ENCODE results near the gene ADAT1.
"Not testable (repeated sequence)": the region's sequence is repeated elsewhere in the genome, so short reads cannot be mapped to it uniquely, and the experiment has no call there.

ADAT1 gene

GRCh38 chr16:75620326-75621169 lies 2.5 kb downstream of the ADAT1 start:
- no peak for DNase-seq

- DNase-seq: no peak
Observed at GRCh38 chr16:75618780-75619179, 4.3 kb downstream of the ADAT1 start.

- DNase-seq: no peak
Observed at GRCh38 chr16:75617121-75617520, 6.0 kb downstream of the ADAT1 start.

GRCh38 chr16:75616521-75617010 lies 6.5 kb downstream of the ADAT1 start:
- DNase-seq: no peak

- DNase-seq: no peak
Observed at GRCh38 chr16:75615619-75616018, 7.5 kb downstream of the ADAT1 start.

GRCh38 chr16:75614066-75614897 lies 8.8 kb downstream of the ADAT1 start:
- no peak for DNase-seq

GRCh38 chr16:75606507-75606906 lies 16.6 kb downstream of the ADAT1 start:
- no peak for DNase-seq

- DNase-seq: no peak
Observed at GRCh38 chr16:75603241-75603640, 19.8 kb downstream of the ADAT1 start.

- no peak for DNase-seq
Observed at GRCh38 chr16:75599452-75600277, 23.4 kb downstream of the ADAT1 start.

- DNase-seq: no peak
Observed at GRCh38 chr16:75593825-75594820, 29.0 kb downstream of the ADAT1 start.

GRCh38 chr16:75593308-75593707 lies 29.8 kb downstream of the ADAT1 start:
- no peak for DNase-seq

- DNase-seq: not testable (repeated sequence)
Observed at GRCh38 chr16:75591927-75592326, 31.2 kb downstream of the ADAT1 start.

- DNase-seq: no peak
Observed at GRCh38 chr16:75590920-75591843, 31.9 kb downstream of the ADAT1 start.

GRCh38 chr16:75589306-75589705 lies 33.8 kb downstream of the ADAT1 start:
- no peak for DNase-seq

GRCh38 chr16:75588716-75589115 lies 34.4 kb downstream of the ADAT1 start:
- no peak for DNase-seq

GRCh38 chr16:75584108-75584507 lies 39.0 kb downstream of the ADAT1 start:
- no peak for DNase-seq

GRCh38 chr16:75579281-75579834 lies 43.7 kb downstream of the ADAT1 start:
- DNase-seq: no peak

- no peak for DNase-seq
Observed at GRCh38 chr16:75578725-75579124, 44.4 kb downstream of the ADAT1 start.

GRCh38 chr16:75578212-75578611 lies 44.9 kb downstream of the ADAT1 start:
- DNase-seq: no peak

GRCh38 chr16:75576384-75576811 lies 46.7 kb downstream of the ADAT1 start:
- no peak for DNase-seq
